GM19467 (cell line): ENCODE results near the gene SLC17A5.
"Not testable (repeated sequence)": the region's sequence is repeated elsewhere in the genome, so short reads cannot be mapped to it uniquely, and the experiment has no call there.

Experiments
- ATAC-seq: cut with Tn5 transposase; IDR thresholded peaks from one replicate; pipeline ENCODE4 v1.9.1; 2021; ENCODE audit warnings: mild to moderate bottlenecking, moderate library complexity; ENCODE audit not compliant: unreplicated experiment

SLC17A5 gene

DNA sequence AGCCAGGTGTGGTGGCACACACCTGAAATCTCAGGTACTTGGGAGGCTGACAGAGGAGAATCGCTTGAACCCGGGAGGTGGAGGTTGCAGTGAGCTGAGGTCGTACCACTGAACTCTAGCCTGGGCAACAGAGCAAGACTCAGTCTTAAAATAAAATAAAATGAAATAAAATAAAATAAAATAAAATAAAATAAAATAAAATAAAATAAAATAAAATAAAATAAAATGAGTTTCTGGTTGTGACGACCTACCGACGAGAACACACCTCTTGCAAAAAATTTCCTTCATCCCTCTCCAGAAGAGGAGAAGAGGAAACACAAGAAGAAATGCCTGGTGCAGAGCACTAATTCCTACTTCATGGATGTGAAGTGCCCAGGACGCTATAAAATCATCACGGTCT lies 35.7 kb downstream of the SLC17A5 start:
- not testable (repeated sequence) for ATAC-seq

DNA sequence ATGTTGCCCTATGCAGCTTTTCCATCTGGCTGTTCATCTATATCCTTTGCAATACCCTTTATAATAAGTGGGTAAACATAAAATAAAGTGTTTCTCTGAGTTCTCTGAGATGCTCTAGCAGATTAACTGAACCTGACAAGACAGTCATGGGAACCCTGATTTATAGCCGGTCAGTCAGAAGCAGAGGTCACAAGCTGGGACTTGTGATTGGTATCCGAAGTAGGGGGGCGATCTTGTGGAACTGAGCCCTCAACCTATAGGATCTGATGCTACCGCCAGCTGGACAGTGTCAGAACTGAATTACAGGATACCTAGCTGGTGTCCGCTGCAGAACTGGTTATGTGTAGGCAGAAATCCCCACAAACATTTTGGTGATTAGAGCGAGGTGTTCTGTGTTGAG lies 39.0 kb downstream of the SLC17A5 start:
- no peak for ATAC-seq

DNA sequence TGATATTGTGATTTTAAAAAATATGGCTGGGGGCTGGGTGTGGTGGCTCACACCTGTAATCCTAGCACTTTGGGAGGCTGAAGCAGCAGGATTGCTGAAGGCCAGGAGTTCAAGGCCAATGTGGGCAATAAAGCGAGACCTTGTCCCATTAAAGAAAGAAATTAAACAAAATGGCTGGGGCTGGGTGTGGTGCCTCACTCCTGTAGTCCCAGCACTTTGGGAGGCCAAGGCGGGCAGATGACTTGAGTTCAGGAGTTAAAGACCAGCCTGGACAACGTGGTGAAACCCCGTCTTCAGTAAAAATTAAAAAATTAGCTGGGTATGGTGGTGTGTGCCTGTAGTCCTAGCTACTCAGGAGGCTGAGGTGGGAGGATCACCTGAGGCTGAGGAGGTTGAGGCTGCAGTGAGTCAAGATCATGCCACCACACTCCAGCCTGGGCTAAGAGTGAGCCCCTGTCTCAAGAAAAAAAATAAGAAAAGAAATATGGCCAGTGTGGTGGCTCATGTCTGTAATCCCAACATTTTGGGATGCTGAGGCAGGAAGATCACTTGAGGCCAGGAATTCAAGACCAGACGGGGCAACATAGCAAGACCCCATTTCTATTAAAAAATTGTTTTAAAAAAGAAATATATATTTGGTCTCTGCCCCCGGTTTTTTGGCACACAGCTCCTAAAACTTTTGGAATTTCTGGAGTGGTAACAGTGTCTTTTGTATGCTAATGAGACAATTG lies 39.8 kb downstream of the SLC17A5 start:
- no peak for ATAC-seq

DNA sequence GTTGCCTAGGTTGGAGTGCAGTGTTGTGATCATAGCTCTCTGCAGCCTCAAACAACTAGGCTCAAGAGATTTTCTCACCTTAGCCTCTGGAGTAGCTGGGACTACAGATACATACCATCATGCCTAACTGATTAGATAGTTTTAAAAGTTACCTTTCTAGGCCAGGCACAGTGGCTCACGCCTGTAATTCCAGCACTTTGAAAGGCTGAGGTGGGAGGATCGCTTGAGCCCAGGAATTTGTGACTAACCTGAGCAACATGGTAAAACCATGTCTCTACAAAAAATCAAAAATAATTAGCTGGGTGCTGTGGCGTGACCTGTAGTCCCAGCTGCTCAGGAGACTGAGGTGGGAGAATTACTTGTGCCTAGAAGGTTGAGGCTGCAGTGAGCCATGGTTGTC lies 41.2 kb downstream of the SLC17A5 start:
- ATAC-seq = no peak

DNA sequence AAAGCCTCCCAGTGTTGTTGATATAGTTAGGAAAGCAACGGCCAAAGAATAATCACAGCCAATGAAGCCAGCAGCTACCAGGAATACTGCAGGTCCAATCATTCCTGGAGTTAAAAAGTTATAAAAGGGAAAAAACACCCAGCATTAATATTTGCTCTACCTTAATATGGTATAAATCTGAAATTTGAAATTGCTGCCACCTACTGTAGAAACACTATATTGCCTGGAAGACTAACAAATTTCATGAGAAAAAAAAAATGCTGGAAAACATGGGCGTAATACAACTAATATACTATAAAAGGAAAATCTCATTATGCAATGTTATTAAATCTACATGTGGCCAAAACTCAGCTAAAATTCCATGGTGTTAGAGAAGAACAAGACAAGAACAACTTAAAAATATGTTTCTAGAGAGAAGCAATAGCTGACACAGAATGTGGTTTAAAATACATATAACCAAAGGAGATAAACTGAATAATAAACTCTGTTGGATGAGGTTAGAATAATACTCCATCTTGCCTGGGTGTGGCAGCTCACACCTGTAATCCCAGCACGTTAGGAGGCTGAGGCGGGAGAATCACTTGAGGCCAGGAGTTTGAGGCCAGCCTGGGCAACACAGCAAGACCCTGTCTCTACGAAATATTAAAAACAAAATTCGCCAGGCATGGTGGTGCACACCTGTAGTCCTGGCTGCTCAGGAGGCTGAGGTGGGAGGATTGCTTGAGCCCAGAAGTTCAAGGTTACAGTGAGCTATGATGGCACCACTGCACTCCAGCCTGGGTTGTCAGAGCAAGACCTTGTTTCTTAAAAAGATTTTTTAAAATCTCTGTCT lies 43.1 kb downstream of the SLC17A5 start:
- no peak for ATAC-seq

DNA sequence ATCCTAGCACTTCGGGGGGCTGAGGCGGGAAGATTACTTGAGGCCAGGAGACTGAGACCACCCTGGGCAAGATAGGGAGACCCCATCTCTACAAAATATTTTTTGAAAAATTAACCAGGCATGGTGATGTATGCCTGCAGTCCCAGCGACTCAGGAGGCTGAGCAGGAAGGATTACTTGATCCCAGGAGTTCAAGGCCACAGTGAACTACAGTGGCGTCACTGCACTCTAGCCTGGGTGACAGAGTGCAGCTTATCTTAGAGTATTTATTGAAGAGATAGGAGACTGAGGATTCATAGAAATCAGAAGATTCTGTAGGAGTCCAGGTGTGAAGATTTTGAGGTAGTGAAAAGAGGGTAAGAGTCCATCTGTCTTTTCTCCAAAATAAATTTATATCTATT lies 45.0 kb downstream of the SLC17A5 start:
- ATAC-seq = no peak

DNA sequence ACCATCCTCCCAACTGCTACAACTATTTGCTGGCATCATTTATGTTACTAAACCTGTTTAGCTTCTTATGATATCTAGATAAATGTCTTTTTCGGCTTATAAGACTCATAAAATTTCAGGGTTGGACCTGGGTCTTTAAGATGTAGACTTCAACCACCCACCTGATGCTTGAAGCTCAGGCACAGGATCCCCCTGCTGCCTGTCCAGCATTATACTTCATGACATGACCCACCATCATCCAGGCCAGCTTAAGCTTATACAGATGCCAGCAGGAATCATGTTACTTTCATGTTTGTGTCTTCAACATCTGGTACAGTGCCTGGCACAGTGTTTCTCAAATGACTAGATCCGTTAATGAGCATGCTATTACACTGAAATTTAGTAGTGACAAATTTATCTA lies 47.4 kb downstream of the SLC17A5 start:
- ATAC-seq = no peak

DNA sequence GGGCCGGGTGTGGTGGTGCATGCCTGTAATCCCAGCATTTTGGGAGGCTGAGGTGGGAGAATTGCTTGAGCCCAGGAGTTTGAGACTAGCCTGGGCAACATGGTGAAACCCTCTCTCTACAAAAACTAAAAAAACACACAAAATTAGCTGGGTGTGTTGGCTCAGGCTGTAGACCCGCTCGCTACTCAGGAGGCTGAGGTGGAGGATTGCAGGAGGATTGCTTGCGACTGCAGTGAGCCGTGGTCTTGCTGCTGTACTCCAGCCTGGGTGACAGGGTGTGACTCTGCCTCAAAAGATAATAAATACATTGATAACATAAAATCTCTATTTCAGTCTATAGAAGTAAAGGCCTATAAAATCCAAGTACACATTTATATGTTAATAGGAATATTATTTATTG lies 49.3 kb downstream of the SLC17A5 start:
- no peak for ATAC-seq

DNA sequence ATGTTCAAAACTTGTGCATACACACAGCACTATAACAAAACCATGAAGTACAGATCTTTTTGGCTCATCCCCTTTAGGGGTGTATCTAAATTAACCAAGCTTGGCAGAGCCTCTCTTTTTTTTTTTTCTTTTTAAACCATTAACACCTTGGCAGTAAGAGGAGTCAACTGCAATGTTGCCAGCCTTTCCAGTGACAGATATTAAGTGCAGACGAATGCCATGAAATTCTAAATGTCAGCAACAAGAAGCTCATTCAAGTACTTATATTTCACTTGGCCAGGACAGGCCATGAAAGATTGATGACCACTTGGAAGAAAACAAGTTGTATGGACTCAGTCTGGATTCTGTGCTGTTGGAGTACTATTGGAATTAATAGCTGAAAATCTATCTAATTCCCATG lies 49.8 kb downstream of the SLC17A5 start:
- no peak for ATAC-seq

DNA sequence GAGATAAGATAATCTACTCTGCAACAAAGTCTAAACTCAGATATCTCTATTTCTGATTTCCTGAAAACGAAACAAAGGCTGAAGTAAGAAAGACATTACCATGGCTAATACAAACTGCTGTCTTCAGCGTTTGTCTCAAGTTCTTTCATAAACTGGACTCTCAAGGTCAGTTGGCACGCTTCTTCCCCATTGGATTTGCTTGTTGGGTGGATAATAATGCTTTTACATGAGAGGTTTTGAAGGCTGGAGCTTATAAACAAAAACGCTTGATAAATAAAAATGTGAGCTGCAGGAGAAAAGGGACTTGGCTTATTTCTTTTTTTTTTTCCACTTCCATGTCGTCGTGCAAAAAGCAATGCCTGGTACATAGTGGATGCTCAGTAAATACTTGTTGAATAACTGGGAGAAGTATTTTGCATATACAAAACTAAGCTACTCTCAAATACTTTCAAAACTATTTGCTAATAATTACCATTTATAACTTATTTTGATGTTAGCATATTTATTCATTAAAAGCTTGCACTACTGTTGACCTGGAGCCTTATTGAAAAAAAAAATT lies 67.3 kb downstream of the SLC17A5 start:
- ATAC-seq = peak; percentile 10

DNA sequence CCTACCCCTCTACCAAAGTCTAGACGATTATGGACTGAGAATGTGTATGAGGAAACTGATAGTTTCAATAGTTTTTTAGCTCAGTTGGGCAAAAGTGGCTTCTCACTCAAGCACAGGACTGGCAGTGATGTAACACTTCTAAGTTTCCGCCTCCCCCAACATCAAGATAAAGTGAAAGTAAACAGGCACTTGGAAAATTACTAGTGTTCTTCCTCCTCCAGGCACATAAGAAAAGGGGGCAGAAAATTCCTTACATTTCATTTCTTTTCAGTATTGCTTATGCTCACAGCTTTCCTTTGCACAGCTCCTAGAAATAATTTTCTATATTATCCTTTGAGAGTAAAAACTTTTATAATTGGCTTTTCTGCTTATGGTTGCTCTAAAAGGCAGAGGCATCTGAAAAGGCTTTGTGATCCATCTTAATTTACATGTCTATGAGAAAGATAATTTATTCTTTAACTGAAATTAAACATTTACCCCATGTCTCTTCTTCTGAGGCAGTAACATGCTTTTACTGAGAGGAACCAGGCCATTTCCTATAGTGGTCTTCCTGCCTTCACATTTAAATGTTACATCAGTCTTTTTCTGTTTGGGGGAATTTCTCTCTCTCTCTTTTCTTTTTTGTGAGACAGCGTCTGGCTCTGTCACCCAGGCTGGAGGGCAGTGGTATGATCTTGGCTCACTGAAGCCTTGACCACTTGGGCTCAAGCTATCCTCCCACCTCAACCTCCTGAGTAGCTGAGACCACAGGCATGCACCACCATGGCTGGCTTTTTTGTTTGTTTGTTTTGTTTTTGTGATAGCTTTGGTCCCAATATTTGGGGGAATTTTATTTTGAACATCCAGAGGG lies 68.0 kb downstream of the SLC17A5 start:
- ATAC-seq = peak; percentile 74

DNA sequence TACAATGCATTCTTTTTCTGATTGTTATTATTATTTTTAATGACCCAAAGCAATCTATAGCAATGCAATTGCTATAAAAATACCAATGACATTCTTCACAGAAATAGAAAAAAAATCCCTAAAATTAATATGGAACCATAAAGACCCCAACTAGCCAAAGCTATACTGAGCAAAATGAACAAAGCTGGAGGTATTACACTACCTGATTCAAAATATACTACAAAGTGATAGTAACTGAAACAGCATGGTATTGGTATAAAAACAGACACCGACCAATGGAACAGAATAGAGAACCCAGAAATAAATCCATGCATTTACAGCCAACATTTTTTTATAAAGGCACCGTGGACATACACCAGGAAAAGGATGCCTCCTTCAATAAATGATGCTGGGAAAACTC lies 72.5 kb downstream of the SLC17A5 start:
- no peak for ATAC-seq

DNA sequence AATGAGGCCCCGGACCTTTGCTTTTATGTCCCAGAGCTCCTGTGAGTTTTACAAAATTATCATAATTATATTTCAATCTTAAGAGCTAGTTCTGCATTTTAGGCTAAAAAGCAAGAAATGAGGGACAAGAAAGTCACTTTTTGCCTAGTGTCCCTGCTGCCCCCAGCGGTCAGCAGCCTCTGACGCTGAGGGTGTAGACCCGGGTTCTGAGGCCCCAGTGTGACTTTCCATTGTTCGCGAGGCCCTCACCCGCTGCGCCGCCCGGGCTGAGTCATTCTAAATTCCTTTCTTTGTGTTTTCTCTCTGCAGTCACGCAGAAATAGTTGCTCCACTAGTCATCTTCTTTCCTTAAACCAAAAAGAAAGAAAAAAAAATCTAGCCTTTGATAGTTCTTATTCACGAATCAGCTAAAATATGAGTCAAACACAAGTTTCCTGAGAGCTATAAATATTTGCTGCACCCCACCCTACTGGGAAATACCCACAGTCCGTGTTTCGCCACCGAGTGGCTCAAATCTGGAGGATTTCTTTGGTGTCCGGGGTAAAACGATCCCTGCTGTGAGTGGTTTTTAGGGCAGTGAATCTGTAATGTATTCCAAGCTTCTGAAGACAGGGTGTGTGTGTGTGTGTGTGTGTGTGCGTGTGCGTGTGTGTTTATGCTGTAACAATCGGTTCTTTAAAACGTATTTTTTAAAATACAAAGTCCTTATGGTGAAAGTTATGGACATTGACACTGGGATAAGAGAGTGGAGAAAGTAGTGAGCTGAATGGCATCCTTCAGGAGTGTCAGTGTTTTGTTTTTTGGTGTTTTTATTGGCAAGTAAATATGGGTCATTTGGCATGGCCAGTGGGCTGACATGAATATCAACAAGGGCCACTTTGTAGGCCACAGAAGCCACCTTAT lies 73.3 kb downstream of the SLC17A5 start:
- peak; percentile 60 for ATAC-seq

DNA sequence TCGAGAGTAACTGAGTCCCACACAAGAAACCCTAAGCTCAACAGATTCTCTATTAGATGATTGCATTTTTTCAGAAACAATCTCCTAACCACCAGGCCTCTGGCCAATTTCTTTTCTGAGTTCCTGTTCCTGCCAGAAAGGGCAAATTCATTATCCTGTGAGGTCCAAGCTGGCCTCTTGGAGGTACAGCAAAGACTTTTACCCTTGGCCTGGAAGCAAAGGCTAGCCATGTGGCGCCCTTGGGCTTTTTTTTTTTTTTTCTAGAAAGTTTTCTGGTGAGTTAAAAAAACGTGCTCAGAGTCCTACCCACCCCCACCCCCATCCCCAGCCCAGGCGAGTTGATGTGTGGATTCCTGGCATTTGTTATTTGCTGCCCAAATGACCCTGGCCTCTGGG lies 73.9 kb downstream of the SLC17A5 start:
- ATAC-seq = peak; percentile 18

DNA sequence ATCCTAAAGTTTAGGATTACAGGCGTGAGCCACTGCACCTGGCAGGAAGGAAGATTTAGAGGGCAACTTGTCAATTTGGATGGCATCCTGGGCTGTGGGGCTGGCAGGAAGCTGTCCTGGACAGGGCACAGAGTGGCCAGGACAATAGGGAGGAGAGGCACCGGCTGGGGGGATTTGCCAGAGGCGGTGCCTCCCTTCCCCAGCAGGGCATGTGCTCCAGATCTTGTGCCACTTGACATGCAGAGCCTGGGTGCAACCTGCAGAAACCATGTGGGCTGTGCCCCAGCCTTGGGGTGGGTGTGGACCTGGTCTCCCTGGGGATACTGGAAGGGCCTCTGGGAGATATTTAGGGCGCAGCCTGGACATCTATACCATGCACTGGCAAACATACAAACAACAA lies 74.4 kb downstream of the SLC17A5 start:
- ATAC-seq = peak; percentile 15

DNA sequence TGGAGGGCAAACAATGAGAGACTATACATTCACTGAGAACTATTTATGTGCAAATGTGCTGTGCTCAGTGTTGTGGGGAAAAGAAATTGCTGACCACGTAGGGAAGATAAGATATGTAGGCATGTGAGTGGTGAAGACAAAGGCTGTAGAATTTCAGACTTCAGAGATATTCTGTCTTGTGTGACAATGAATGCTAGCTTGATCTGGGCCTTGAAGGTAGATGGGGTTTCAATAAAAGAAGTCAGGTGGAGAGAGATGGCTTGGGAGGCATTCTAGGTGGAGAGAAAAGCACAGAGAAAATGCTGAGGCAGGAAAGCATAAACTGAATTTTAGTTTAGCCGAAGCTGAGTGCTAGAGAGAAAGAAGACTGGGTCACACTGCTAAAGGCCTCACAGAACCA lies 76.1 kb downstream of the SLC17A5 start:
- ATAC-seq = no peak

DNA sequence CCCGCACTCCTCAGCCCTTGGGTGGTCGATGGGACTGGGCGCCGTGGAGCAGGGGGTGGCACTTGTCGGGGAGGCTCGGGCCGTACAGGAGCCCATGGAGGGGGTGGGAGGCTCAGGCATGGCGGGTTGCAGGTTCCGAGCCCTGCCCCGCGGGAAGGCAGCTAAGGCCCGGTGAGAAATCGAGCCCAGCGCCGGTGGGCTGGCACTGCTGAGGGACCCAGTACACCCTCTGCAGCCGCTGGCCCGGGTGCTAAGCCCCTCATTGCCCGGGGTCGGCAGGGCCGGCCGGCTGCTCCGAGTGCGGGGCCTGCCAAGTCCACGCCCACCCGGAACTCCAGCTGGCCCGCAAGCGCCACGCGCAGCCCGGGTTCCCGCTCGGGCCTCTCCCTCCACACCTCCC lies 81.3 kb downstream of the SLC17A5 start:
- ATAC-seq = not testable (repeated sequence)

DNA sequence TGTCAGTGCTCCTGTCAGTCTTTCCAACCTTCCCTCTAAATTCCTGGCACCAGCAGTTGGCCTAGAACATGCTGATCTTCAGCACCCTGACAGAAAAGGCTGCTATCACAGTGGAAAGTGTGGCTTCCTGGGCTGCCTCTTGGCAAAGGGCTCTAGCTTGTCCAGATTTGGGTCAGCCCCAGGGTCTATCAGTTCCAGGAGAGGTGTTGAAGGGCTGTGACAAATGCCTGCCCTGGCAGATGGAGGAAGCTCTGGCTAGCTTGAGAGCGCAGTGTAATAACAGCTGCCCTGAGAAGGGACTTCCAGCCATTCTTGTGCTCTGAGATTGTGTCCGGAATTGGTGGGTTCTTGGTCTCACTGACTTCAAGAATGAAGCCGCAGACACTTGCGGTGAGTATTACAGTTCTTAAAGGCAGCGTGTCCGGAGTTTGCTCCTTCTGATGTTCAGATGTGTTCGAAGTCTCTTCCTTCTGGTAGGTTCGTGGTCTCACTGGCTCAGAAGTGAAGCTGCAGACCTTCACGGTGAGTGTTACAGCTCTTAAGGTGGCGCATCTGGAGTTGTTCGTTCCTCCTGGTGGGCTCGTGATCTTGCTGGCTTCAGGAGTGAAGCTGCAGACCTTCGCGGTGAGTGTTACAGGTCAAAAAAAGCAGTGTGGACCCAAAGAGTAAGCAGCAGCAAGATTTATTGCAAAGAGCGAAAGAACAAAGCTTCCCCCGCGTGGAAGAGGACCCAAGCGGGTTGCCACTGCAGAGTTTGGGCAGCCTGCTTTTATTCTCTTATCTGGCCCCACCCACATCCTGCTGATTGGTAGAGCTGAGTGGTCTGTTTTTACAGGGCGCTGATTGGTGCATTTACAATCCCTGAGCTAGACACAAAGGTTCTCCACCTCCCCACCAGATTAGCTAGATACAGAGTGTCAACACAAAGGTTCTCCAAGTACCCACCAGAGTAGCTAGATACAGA lies 82.3 kb downstream of the SLC17A5 start:
- not testable (repeated sequence) for ATAC-seq

DNA sequence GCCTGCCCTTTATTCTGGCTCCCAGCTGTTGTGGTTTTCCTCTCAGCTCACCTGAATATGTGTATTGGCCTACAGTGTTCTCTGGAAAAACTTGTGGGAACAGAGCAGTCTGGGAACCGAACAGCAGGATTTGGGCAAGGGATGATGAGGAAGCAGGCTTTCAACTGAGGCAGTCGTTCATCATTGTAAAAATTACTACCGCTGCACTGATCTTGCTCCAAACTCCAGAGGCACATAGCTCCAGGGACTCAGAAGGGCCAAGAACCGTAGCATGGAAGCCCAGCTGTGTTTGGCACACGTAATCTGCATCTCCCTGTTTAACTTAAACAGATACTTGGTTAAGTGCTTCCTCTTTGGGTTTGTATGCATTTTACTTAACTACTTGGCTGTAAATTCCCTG lies 84.7 kb downstream of the SLC17A5 start:
- no peak for ATAC-seq
